Liver (tissue), 9 donors: ENCODE measurements around the gene C1GALT1C1L. TPM values are rescaled to one million over a fixed set of nuclear protein-coding genes. Genes with fewer than 3 reads are reported as not detected.

Experiments
- DNase-seq: peaks from one replicate; pipeline ENCODE4 v3.0.0-alpha.2; 2017; ENCODE audit warnings: low spot score
- H3K27ac ChIP-seq, 2 donors: one replicate each; pipeline ENCODE4 v1.7.0; 2013; ENCODE audit warnings: inconsistent platforms in 2 of 2, low read length in 2 of 2, control low read depth in 1 of 2, low read depth in 1 of 2, mild to moderate bottlenecking in 1 of 2
- H3K27me3 ChIP-seq, 4 donors: one replicate each; pipeline versions ENCODE4 v1.6.1 to v1.7.0; 2013; ENCODE audit warnings: low read length in 3 of 4, inconsistent platforms in 1 of 4, mild to moderate bottlenecking in 1 of 4, moderate library complexity in 1 of 4; ENCODE audit not compliant: control insufficient read depth in 4 of 4, insufficient read depth in 4 of 4
- H3K36me3 ChIP-seq, 4 donors: one replicate each; pipeline versions ENCODE4 v1.6.1 to v1.7.0; 2013; ENCODE audit warnings: low read length in 3 of 4, mild to moderate bottlenecking in 3 of 4, low read depth in 1 of 4, moderate library complexity in 1 of 4; ENCODE audit not compliant: control insufficient read depth in 4 of 4, insufficient read depth in 3 of 4
- H3K4me1 ChIP-seq, 4 donors: one replicate each; pipeline versions ENCODE4 v1.6.1 to v1.7.0; 2013; ENCODE audit warnings: low read length in 3 of 4, mild to moderate bottlenecking in 3 of 4, moderate library complexity in 1 of 4; ENCODE audit not compliant: control insufficient read depth in 4 of 4, insufficient read depth in 4 of 4
- H3K4me3 ChIP-seq, 3 donors: one replicate each; pipeline versions ENCODE4 v1.6.1 to v1.7.0; 2013; ENCODE audit warnings: low read length in 3 of 3, control low read depth in 1 of 3, low read depth in 1 of 3, mild to moderate bottlenecking in 1 of 3
- H3K9ac ChIP-seq, 2 donors: one replicate each; pipeline ENCODE4 v1.7.0; 2013; ENCODE audit warnings: low read length in 2 of 2, mild to moderate bottlenecking in 2 of 2, moderate library complexity in 2 of 2, control low read depth in 1 of 2, low read depth in 1 of 2
- H3K9me3 ChIP-seq, 4 donors: one replicate each; pipeline versions ENCODE4 v1.6.1 to v1.7.0; 2013; ENCODE audit warnings: low read length in 3 of 4; ENCODE audit not compliant: control insufficient read depth in 4 of 4
- ATF3 ChIP-seq: IDR thresholded peaks from 2 replicates; pipeline ENCODE4 v1.6.1; 2016; ENCODE audit warnings: antibody characterized with exemption
- CTCF ChIP-seq: fragments of 150-350 bp; IDR thresholded peaks from 2 replicates; pipeline ENCODE4 v1.5.1; 2017; ENCODE audit warnings: improper control_type of control experiment, low read depth, low read length; ENCODE audit not compliant: missing input control
- EGR1 ChIP-seq, 2 donors: IDR thresholded peaks; 2 replicates each; pipeline ENCODE4 v1.6.1; 2016 to 2018; ENCODE audit warnings: antibody characterized with exemption in 2 of 2, low read depth in 2 of 2
- FOXA2 ChIP-seq: IDR thresholded peaks from 2 replicates; pipeline ENCODE4 v1.6.1; 2016; ENCODE audit warnings: antibody characterized with exemption
- GABPA ChIP-seq, 2 donors: IDR thresholded peaks in 1 of 2; conservative IDR thresholded peaks in 1 of 2; 2 replicates each; pipeline ENCODE4 v1.6.1; 2016; ENCODE audit warnings: antibody characterized with exemption in 2 of 2, mild to moderate bottlenecking in 1 of 2, moderate library complexity in 1 of 2
- JUND ChIP-seq, 2 donors: IDR thresholded peaks; 2 replicates each; pipeline ENCODE4 v1.6.1; 2016; ENCODE audit warnings: antibody characterized with exemption in 2 of 2
- MAX ChIP-seq: IDR thresholded peaks from 2 replicates; pipeline ENCODE4 v1.6.1; 2016; ENCODE audit warnings: antibody characterized with exemption
- NR2F2 ChIP-seq: IDR thresholded peaks from 2 replicates; pipeline ENCODE4 v1.6.1; 2016; ENCODE audit warnings: antibody characterized with exemption
- RAD21 ChIP-seq, 2 donors: IDR thresholded peaks; 2 replicates each; pipeline ENCODE4 v1.6.1; 2016; ENCODE audit warnings: antibody characterized with exemption in 2 of 2, mild to moderate bottlenecking in 2 of 2
- REST ChIP-seq: IDR thresholded peaks from 2 replicates; pipeline ENCODE4 v1.6.1; 2016; ENCODE audit warnings: antibody characterized with exemption, mild to moderate bottlenecking
- RXRA ChIP-seq, 2 donors: IDR thresholded peaks; 2 replicates each; pipeline ENCODE4 v1.6.1; 2017 to 2018; ENCODE audit warnings: antibody characterized with exemption in 2 of 2, mild to moderate bottlenecking in 1 of 2
- SP1 ChIP-seq: IDR thresholded peaks from 2 replicates; pipeline ENCODE4 v1.6.1; 2018; ENCODE audit warnings: antibody characterized with exemption, mild to moderate bottlenecking
- TAF1 ChIP-seq: conservative IDR thresholded peaks from 2 replicates; pipeline ENCODE4 v1.6.1; 2016; ENCODE audit warnings: antibody characterized with exemption, mild to moderate bottlenecking
- YY1 ChIP-seq: IDR thresholded peaks from 2 replicates; pipeline ENCODE4 v1.6.1; 2016; ENCODE audit warnings: antibody characterized with exemption, mild to moderate bottlenecking
- ZBTB33 ChIP-seq: IDR thresholded peaks from 2 replicates; pipeline ENCODE4 v1.6.1; 2016; ENCODE audit warnings: antibody characterized with exemption
- WGBS: extraction: QIAGEN DNeasy Blood & Tissue Kit; methylation state at CpG from one replicate; pipeline ENCODE4 v1.1.7; 2013; 5-methylcytosine and 5-hydroxymethylcytosine counted together
- polyA plus RNA-seq, 2 donors: library from polyadenylated mRNA; stranded (reverse) in 1 of 2; unstranded in 1 of 2; fragments of 200-250 nt in 1 of 2; fragments of >200 nt in 1 of 2; fragmentation: Nextera tagmentation in 1 of 2; extraction: Ambion mirVana in 1 of 2; gene quantifications; one replicate each; pipeline versions ENCODE4 v1.2.1 to v1.2.3, GENCODE V29; 2013 to 2015
- total RNA-seq, 2 donors: library from RNA; depleted of rRNA; stranded (reverse); fragments of >200 nt; gene quantifications; one replicate each; pipeline ENCODE4 v1.2.3, GENCODE V29; 2014
- donor health status: healthy.
- donor health status: healthy.
- donor health status: healthy.
- donor health status: healthy.
- donor health status: healthy.

Gene C1GALT1C1L
- total and polyA plus RNA-seq, 4 donors, result 0.07 to 0.33 (median 0.17) TPM; not detected in 1

GRCh38 chr2:43708891-43709290, 32.7 kb upstream of the C1GALT1C1L start:
- H3K36me3 ChIP-seq, result no peaks in the 10 kb centered on the region
- H3K27me3 ChIP-seq, result no peaks in the 10 kb centered on the region
- TF ChIP-seq NR2F2, result no peak
- no peak for TF ChIP-seq RAD21 (IDR thresholded peaks at IDR 0.05)
- TF ChIP-seq ATF3, result no peak
- TF ChIP-seq ZBTB33, result no peak
- no peak for TF ChIP-seq SP1
- no peak for TF ChIP-seq YY1
- no peak for TF ChIP-seq FOXA2
- no peak for TF ChIP-seq REST
- TF ChIP-seq MAX, result no peak
- no peak for TF ChIP-seq CTCF
- no peak for TF ChIP-seq RXRA (IDR thresholded peaks at IDR 0.05)
- no peak for TF ChIP-seq JUND (IDR thresholded peaks at IDR 0.05)
- TF ChIP-seq EGR1 (IDR thresholded peaks at IDR 0.05; ENCODE audit: low read depth in 2 of 2), result no peak
- TF ChIP-seq GABPA (IDR thresholded peaks at IDR 0.05 in 1 of 2, conservative IDR thresholded peaks at IDR 0.05 in 1 of 2), result no peak
- no peak for DNase-seq
- H3K4me1 ChIP-seq, result no peaks in the 10 kb centered on the region
- H3K9ac ChIP-seq, result no peak overlapping the region
- no peak overlapping the region for H3K4me3 ChIP-seq
- H3K27ac ChIP-seq, result no peak overlapping the region
- H3K9me3 ChIP-seq, result no peaks in the 10 kb centered on the region

- no peak overlapping the region for H3K9ac ChIP-seq
- 92% methylated on average over 6 of the region's 6 CpGs for WGBS
- no peaks in the 10 kb centered on the region for H3K4me1 ChIP-seq
- no peak overlapping the region for H3K4me3 ChIP-seq
- TF ChIP-seq TAF1, result no peak
- TF ChIP-seq ZBTB33, result no peak
- no peak for TF ChIP-seq CTCF
- no peak for TF ChIP-seq ATF3
- no peak for TF ChIP-seq MAX
- H3K27ac ChIP-seq, result no peak overlapping the region
- no peak for DNase-seq
- no peaks in the 10 kb centered on the region for H3K27me3 ChIP-seq
- H3K36me3 ChIP-seq, result no peaks in the 10 kb centered on the region
- H3K9me3 ChIP-seq, result no peaks in the 10 kb centered on the region
These were observed 31.9 kb upstream of the C1GALT1C1L start for GRCh38 chr2:43708178-43708577.
